ENCODE data around the gene TADA2B.

The TADA2B gene

GRCh38 chr4:7007142-7007907 is 35.8 kb upstream of the TADA2B start:
- Mint-ChIP-seq H3K27ac (peak overlapping the region in 1 of 2 donors; percentile 69), H3K4me3 (no peak overlapping the region), H3K4me1 (ENCODE audit: low read depth in 2 of 2) (peaks cover under 1 to 3% of the 10 kb centered on the region in 2 donors), H3K9me3 (no peaks in the 10 kb centered on the region), H3K36me3 (ENCODE audit: insufficient read depth) (peaks cover 55% of the 10 kb centered on the region), H3K27me3 (no peaks in the 10 kb centered on the region)
- DNase-seq (no peak), ATAC-seq (replicated peaks) (no peak)

GRCh38 chr4:7007944-7008343 is 35.2 kb upstream of the TADA2B start:
- Mint-ChIP-seq H3K27ac (no peak overlapping the region), H3K27me3 (no peaks in the 10 kb centered on the region), H3K36me3 (ENCODE audit: insufficient read depth) (peaks cover 52% of the 10 kb centered on the region), H3K4me1 (ENCODE audit: low read depth in 2 of 2) (peaks cover 0 to 2% of the 10 kb centered on the region in 2 donors), H3K9me3 (no peaks in the 10 kb centered on the region), H3K4me3 (no peak overlapping the region)
- no peak for ATAC-seq (replicated peaks)
- DNase-seq = no peak

GRCh38 chr4:7009564-7009963 is 33.6 kb upstream of the TADA2B start:
- Mint-ChIP-seq H3K27ac (no peak overlapping the region), H3K4me3 (no peak overlapping the region), H3K4me1 (ENCODE audit: low read depth in 2 of 2) (peaks cover 0 to 2% of the 10 kb centered on the region in 2 donors), H3K27me3 (no peaks in the 10 kb centered on the region), H3K9me3 (no peaks in the 10 kb centered on the region), H3K36me3 (ENCODE audit: insufficient read depth) (peaks cover 48% of the 10 kb centered on the region)
- ATAC-seq (replicated peaks) (no peak), DNase-seq (no peak)

- no peak overlapping the region for H3K27ac Mint-ChIP-seq
- peaks cover 29% of the 10 kb centered on the region for H3K36me3 Mint-ChIP-seq (ENCODE audit: insufficient read depth)
- H3K27me3 Mint-ChIP-seq = no peaks in the 10 kb centered on the region
- ATAC-seq (replicated peaks) (no peak), DNase-seq (no peak)
- H3K4me1 Mint-ChIP-seq (ENCODE audit: low read depth in 2 of 2) = no peaks in the 10 kb centered on the region
- H3K9me3 Mint-ChIP-seq = no peaks in the 10 kb centered on the region
- no peak overlapping the region for H3K4me3 Mint-ChIP-seq
Observed at GRCh38 chr4:7013175-7013574, 30.0 kb upstream of the TADA2B start.

GRCh38 chr4:7014815-7015214 is 28.4 kb upstream of the TADA2B start:
- H3K36me3 Mint-ChIP-seq (ENCODE audit: insufficient read depth) = peaks cover 31% of the 10 kb centered on the region
- no peak for ATAC-seq (replicated peaks)
- no peaks in the 10 kb centered on the region for H3K27me3 Mint-ChIP-seq
- H3K27ac Mint-ChIP-seq = peak overlapping the region in 1 of 2 donors; percentile 77
- H3K9me3 Mint-ChIP-seq = no peaks in the 10 kb centered on the region
- no peak for DNase-seq
- no peaks in the 10 kb centered on the region for H3K4me1 Mint-ChIP-seq (ENCODE audit: low read depth in 2 of 2)
- H3K4me3 Mint-ChIP-seq = no peak overlapping the region

GRCh38 chr4:7015383-7016035 is 27.7 kb upstream of the TADA2B start:
- Mint-ChIP-seq H3K4me3 (no peak overlapping the region), H3K36me3 (ENCODE audit: insufficient read depth) (peaks cover 28% of the 10 kb centered on the region), H3K9me3 (no peaks in the 10 kb centered on the region), H3K27me3 (no peaks in the 10 kb centered on the region), H3K4me1 (ENCODE audit: low read depth in 2 of 2) (no peaks in the 10 kb centered on the region), H3K27ac (peak overlapping the region in 1 of 2 donors; percentile 77)
- DNase-seq (no peak), ATAC-seq (replicated peaks) (no peak)

- no peak overlapping the region for H3K27ac Mint-ChIP-seq
- peaks cover 27% of the 10 kb centered on the region for H3K36me3 Mint-ChIP-seq (ENCODE audit: insufficient read depth)
- no peaks in the 10 kb centered on the region for H3K27me3 Mint-ChIP-seq
- ATAC-seq (replicated peaks) (no peak), DNase-seq (no peak)
- no peaks in the 10 kb centered on the region for H3K9me3 Mint-ChIP-seq
- H3K4me3 Mint-ChIP-seq = no peak overlapping the region
- H3K4me1 Mint-ChIP-seq (ENCODE audit: low read depth in 2 of 2) = no peaks in the 10 kb centered on the region
Observed at GRCh38 chr4:7016086-7016485, 27.1 kb upstream of the TADA2B start.

- H3K27me3 Mint-ChIP-seq = no peaks in the 10 kb centered on the region
- H3K27ac Mint-ChIP-seq = no peak overlapping the region
- H3K9me3 Mint-ChIP-seq = no peaks in the 10 kb centered on the region
- ATAC-seq (replicated peaks) = no peak
- H3K4me3 Mint-ChIP-seq = no peak overlapping the region
- no peaks in the 10 kb centered on the region for H3K4me1 Mint-ChIP-seq (ENCODE audit: low read depth in 2 of 2)
- peaks cover 30% of the 10 kb centered on the region for H3K36me3 Mint-ChIP-seq (ENCODE audit: insufficient read depth)
- no peak for DNase-seq
Observed at GRCh38 chr4:7016512-7016911, 26.7 kb upstream of the TADA2B start.

- Mint-ChIP-seq H3K27ac (peak overlapping the region in 1 of 2 donors; percentile 73), H3K9me3 (no peaks in the 10 kb centered on the region), H3K27me3 (no peaks in the 10 kb centered on the region), H3K4me3 (no peak overlapping the region), H3K36me3 (ENCODE audit: insufficient read depth) (peaks cover 30% of the 10 kb centered on the region), H3K4me1 (ENCODE audit: low read depth in 2 of 2) (peaks cover 0 to 5% of the 10 kb centered on the region in 2 donors)
- ATAC-seq (replicated peaks) (no peak), DNase-seq (no peak)
Observed at GRCh38 chr4:7017446-7018048, 25.6 kb upstream of the TADA2B start.

- H3K27me3 Mint-ChIP-seq = no peaks in the 10 kb centered on the region
- DNase-seq (no peak), ATAC-seq (replicated peaks) (no peak)
- peaks cover 26% of the 10 kb centered on the region for H3K36me3 Mint-ChIP-seq (ENCODE audit: insufficient read depth)
- H3K4me1 Mint-ChIP-seq (ENCODE audit: low read depth in 2 of 2) = peaks cover 0 to 5% of the 10 kb centered on the region in 2 donors
- no peaks in the 10 kb centered on the region for H3K9me3 Mint-ChIP-seq
- no peak overlapping the region for H3K4me3 Mint-ChIP-seq
- no peak overlapping the region for H3K27ac Mint-ChIP-seq
Observed at GRCh38 chr4:7018281-7018680, 24.9 kb upstream of the TADA2B start.

- H3K27ac Mint-ChIP-seq = peak overlapping the region in 1 of 2 donors; percentile 53
- no peaks in the 10 kb centered on the region for H3K9me3 Mint-ChIP-seq
- H3K4me3 Mint-ChIP-seq = no peak overlapping the region
- DNase-seq = no peak
- H3K36me3 Mint-ChIP-seq (ENCODE audit: insufficient read depth) = peaks cover 23% of the 10 kb centered on the region
- peaks cover 0 to 5% of the 10 kb centered on the region in 2 donors for H3K4me1 Mint-ChIP-seq (ENCODE audit: low read depth in 2 of 2)
- no peaks in the 10 kb centered on the region for H3K27me3 Mint-ChIP-seq
- no peak for ATAC-seq (replicated peaks)
Observed at GRCh38 chr4:7019367-7019766, 23.8 kb upstream of the TADA2B start.

- no peaks in the 10 kb centered on the region for H3K9me3 Mint-ChIP-seq
- peaks cover 0 to 5% of the 10 kb centered on the region in 2 donors for H3K4me1 Mint-ChIP-seq (ENCODE audit: low read depth in 2 of 2)
- no peaks in the 10 kb centered on the region for H3K27me3 Mint-ChIP-seq
- ATAC-seq (replicated peaks) = no peak
- peaks cover 22% of the 10 kb centered on the region for H3K36me3 Mint-ChIP-seq (ENCODE audit: insufficient read depth)
- peak overlapping the region; percentile 53 to 58 for H3K27ac Mint-ChIP-seq
- H3K4me3 Mint-ChIP-seq = no peak overlapping the region
- no peak for DNase-seq
Observed at GRCh38 chr4:7020290-7020689, 22.9 kb upstream of the TADA2B start.

GRCh38 chr4:7020856-7021255 is 22.3 kb upstream of the TADA2B start:
- Mint-ChIP-seq H3K27ac (peak overlapping the region; percentile 53 to 58), H3K36me3 (ENCODE audit: insufficient read depth) (peaks cover 22% of the 10 kb centered on the region), H3K4me1 (ENCODE audit: low read depth in 2 of 2) (peaks cover 0 to 5% of the 10 kb centered on the region in 2 donors), H3K27me3 (no peaks in the 10 kb centered on the region), H3K4me3 (no peak overlapping the region), H3K9me3 (no peaks in the 10 kb centered on the region)
- ATAC-seq (replicated peaks) (no peak), DNase-seq (no peak)

- ATAC-seq (replicated peaks) (no peak), DNase-seq (no peak)
- H3K9me3 Mint-ChIP-seq = no peaks in the 10 kb centered on the region
- peaks cover 0 to 5% of the 10 kb centered on the region in 2 donors for H3K4me1 Mint-ChIP-seq (ENCODE audit: low read depth in 2 of 2)
- peak overlapping the region; percentile 53 to 58 for H3K27ac Mint-ChIP-seq
- H3K27me3 Mint-ChIP-seq = no peaks in the 10 kb centered on the region
- no peak overlapping the region for H3K4me3 Mint-ChIP-seq
- peaks cover 22% of the 10 kb centered on the region for H3K36me3 Mint-ChIP-seq (ENCODE audit: insufficient read depth)
Observed at GRCh38 chr4:7021355-7021754, 21.8 kb upstream of the TADA2B start.
